Mucosa of gallbladder (tissue), 1 donor: ENCODE data around the gene BSND. TPM values are rescaled to one million over a fixed set of nuclear protein-coding genes. Genes with fewer than 3 reads are reported as not detected.
A peak's percentile ranks its signal among the peaks of the same experiment; 100 is the strongest.

ENCODE experiments used
- DNase-seq: peaks from one replicate; pipeline ENCODE4 v3.0.0-alpha.2; 2020; ENCODE audit warnings: low spot score
- total RNA-seq: library from RNA; stranded (reverse); gene quantifications from one replicate; pipeline ENCODE4 v1.2.1, GENCODE V29; 2021
- donor health status: DM: no; HTN: no; CAD: no.

Gene BSND
- total RNA-seq, 1 donor from 2014 or later: not detected

DNA sequence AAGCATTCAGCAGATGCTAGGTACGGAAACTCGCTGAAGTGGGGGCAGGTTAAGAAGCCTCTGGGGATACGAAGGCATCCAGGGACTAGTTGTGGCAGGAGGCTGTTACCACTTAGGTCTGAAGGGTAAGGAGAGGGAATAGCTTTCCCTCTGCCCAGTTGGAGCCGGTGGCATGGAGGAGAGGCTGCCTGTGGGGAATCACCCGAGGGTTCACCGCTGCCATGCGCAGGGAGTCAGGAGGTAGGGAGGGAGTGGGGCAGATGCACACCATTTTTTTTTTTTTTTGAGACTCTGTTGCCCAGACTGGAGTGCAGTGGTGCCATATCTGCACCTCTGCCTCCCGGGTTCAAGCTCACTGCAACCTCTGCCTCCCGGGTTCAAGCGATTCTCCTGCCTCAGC is 46.7 kb downstream of the BSND start:
- no peak for DNase-seq

- no peak for DNase-seq
These were observed 48.1 kb downstream of the BSND start for GRCh38 chr1:55046871-55047270.

DNA sequence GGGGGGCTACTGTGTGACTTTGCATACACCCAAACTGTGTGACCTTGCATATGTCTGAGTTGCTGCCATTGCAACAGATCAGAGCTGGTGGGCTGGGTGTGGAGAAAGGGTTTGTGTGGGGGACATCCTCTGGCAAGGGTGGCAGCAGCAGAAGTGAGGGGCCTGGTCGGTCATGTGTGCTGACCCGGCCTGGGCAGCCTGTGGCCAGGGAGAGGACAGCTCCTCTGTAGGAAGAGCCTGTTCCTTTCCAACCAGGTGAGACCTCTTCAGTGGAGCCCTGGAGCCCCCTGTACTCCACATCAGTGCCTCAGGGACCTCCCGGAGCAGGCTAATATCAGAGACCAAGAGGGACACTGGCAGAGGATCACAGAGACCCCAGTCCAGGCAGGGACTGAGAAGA is 48.9 kb downstream of the BSND start:
- DNase-seq: no peak

DNA sequence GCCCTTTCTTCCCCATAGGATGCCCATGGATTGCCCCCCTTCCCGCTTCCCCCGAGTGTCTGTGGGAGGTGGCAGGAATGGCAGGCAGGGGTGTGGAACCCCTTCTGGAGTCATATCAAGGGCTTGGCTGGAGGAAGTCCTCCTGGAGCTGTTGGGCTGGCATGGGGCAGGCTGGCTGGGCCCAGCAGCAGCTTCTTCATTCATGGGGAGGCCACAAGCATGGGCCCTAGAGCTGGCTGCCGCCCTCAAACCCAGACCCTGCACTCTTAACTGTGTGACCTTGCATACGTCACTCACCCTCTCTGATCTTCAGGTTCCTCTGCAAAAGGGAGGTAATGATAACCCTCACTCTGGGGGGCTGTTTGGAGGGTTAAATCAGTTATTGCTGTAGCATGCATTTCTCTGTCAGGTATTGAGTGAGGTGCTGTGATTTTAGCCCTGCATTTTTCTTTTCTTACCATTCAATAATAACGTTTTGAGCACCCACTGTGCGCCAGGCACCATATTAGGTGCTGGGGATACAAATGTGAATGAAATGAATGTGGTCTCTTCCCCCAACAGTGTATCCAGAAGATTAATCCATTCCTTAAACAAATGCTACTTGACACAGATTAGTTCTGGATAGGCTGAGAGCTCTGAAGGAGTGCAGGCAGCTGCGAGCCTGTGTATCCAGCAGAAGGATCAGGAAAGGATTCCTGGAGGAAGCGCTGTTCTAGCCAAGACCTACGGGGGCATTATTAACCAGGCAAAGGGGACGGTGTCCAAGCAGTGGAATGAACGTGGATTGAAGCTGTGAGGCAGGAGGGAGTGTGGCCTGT is 49.9 kb downstream of the BSND start:
- DNase-seq: no peak

- DNase-seq: no peak
These were observed 50.7 kb downstream of the BSND start for GRCh38 chr1:55049271-55049913.

GRCh38 chr1:55049914-55050278 is 51.2 kb downstream of the BSND start:
- DNase-seq: peak; percentile 73

GRCh38 chr1:55050283-55050682 is 51.5 kb downstream of the BSND start:
- DNase-seq: no peak

GRCh38 chr1:55051169-55051568 is 52.4 kb downstream of the BSND start:
- no peak for DNase-seq

- DNase-seq: no peak
These were observed 52.9 kb downstream of the BSND start for GRCh38 chr1:55051621-55052020.

DNA sequence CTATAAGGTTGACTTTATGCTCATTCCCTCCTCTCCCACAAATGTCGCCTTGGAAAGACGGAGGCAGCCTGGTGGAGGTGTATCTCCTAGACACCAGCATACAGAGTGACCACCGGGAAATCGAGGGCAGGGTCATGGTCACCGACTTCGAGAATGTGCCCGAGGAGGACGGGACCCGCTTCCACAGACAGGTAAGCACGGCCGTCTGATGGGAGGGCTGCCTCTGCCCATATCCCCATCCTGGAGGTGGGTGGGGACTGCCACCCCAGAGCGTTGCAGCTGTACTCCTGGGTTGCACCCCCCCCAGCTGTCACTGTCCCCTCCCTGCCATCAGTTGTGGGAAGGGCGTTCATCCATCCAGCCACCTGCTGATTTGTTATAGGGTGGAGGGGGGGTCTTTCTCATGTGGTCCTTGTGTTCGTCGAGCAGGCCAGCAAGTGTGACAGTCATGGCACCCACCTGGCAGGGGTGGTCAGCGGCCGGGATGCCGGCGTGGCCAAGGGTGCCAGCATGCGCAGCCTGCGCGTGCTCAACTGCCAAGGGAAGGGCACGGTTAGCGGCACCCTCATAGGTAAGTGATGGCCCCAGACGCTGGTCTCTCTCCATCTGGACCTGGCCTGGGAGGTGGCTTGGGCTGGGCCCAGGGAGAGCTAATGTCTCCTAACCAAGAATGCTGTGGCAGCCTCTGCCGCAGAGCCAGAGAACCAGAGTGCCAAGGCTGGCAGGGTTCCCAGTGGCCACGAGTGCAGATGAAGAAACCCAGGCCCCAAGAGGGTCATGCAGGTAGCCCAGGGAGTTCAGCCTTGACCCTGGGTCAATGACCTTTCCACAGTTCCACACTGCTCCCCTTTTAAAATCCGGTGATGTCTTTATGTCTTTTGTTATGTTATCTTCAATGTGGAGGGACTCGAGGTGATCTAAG is 53.7 kb downstream of the BSND start:
- no peak for DNase-seq

- DNase-seq: no peak
These were observed 54.7 kb downstream of the BSND start for GRCh38 chr1:55053265-55053954.

DNA sequence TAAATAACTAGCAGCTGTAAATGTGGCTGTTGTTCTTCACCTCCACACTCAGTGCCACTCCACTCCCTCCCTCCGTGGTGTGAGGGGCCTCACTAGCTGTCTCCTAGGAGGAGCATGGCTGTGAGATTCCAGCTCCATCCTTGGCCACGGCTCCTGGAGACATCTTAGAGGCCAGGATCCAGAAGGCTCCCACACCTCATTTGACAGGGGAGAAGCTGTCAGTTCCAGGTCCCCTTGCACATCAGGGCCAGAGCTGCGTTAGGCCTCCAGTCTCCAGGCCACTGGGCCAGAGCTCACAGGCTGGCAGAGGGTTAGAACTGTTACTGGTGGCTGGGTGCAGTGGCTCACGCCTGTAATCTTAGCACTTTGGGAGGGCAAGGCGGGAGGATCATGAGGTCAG is 55.7 kb downstream of the BSND start:
- DNase-seq: no peak

DNA sequence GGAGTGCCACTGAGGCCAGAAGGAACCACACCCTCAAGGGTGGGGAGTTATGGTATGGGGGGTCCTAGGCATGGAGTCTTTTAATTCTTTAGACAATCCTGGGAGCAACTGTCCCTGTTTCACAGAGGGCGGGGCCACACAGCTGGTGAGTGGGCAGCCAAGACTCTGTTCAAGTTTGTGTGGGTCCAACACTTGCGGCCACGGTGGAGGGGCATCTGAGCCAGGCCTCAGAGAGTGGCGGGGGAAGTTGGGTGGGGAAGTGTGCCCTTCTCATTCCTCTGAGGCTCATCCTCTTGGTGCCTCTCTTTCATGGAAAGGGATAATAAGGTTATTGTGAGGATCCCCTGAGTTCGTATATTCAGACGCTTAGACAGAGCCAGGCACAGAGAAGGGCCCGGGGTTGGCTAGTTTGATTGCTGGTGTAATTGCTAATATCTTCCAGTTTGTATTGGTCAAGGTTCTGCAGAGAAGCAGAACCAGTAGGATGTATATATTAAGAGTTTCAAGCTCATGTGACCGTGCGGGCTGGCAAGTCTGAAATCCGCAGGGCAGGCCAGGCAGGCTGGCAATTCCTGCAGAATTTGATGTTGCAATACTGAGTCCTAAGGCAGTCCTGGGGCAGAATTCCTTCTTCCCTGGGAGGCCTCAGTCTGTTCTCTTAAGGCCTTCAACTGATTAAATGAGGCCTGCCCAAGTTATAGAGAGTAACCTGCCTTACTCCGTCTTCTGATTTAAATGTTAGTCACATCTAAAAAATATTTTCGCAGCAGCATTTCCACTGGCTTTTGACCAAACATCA is 56.5 kb downstream of the BSND start:
- DNase-seq: no peak

- no peak for DNase-seq
These were observed 57.4 kb downstream of the BSND start for GRCh38 chr1:55055951-55056631.

GRCh38 chr1:55056632-55056992 is 57.9 kb downstream of the BSND start:
- no peak for DNase-seq

GRCh38 chr1:55057270-55057955 is 58.7 kb downstream of the BSND start:
- DNase-seq: no peak

- no peak for DNase-seq
These were observed 59.2 kb downstream of the BSND start for GRCh38 chr1:55057956-55058298.

- no peak for DNase-seq
These were observed 60.8 kb downstream of the BSND start for GRCh38 chr1:55059302-55060132.
